Activated CD4-positive, alpha-beta T cell treated with anti-CD3 and anti-CD28 coated beads, Interleukin-2, amount 10 ng/mL, durations not matched to agents 7 days and 5 days (primary cell): ENCODE results near the gene ERFE. TPM values are rescaled to one million over a fixed set of nuclear protein-coding genes. Genes with fewer than 3 reads are reported as not detected.
A peak's percentile ranks its signal among the peaks of the same experiment; 100 is the strongest.

Experiments
- CTCF ChIA-PET: fragments of 350-600 bp; sonication (Branson Sonifier 250); formaldehyde crosslinking; loops from one replicate; lab custom pipeline; 2021; ENCODE audit warnings: antibody characterized with exemption; lab: Charles Lee
- POLR2A ChIA-PET: fragments of 350-600 bp; sonication (Branson Sonifier 250); formaldehyde crosslinking; loops from one replicate; lab custom pipeline; 2021; ENCODE audit warnings: antibody characterized with exemption; lab: Charles Lee
- DNase-seq: peaks from one replicate; pipeline ENCODE4 v3.0.0-alpha.2; 2020
- H3K27ac Mint-ChIP-seq: one replicate; pipeline ENCODE4 v1.8.0; 2021; ENCODE audit warnings: mild to moderate bottlenecking, moderate library complexity, mixed read lengths
- H3K27me3 Mint-ChIP-seq: one replicate; pipeline ENCODE4 v1.8.0; 2021; ENCODE audit warnings: mixed read lengths
- H3K36me3 Mint-ChIP-seq: one replicate; pipeline ENCODE4 v1.8.0; 2021; ENCODE audit warnings: low read depth, mixed read lengths
- H3K4me1 Mint-ChIP-seq: one replicate; pipeline ENCODE4 v1.8.0; 2021; ENCODE audit warnings: mixed read lengths
- H3K4me3 Mint-ChIP-seq: one replicate; pipeline ENCODE4 v1.8.0; 2021; ENCODE audit warnings: mild to moderate bottlenecking, moderate library complexity, mixed read lengths
- H3K9me3 Mint-ChIP-seq: one replicate; pipeline ENCODE4 v1.8.0; 2021; ENCODE audit warnings: mixed read lengths
- total RNA-seq, 2 experiments: library from RNA; stranded (reverse); gene quantifications; one replicate each; pipeline ENCODE4 v1.2.3, GENCODE V29; 2021

Gene ERFE
- total RNA-seq, 2 experiments from 2014 or later: not detected

- CTCF ChIA-PET: interaction anchor here (1.5 kb wide), 1 partner anchor 104 kb away, joined by 3 read pairs; no protein-coding TSS in a partner anchor
- Mint-ChIP-seq H3K4me3 (peak overlapping the region; percentile 53), H3K9me3 (no peaks in the 10 kb centered on the region), H3K4me1 (peaks cover 6% of the 10 kb centered on the region), H3K36me3 (no peaks in the 10 kb centered on the region), H3K27me3 (peaks cover 23% of the 10 kb centered on the region), H3K27ac (peak overlapping the region; percentile 46)
- no peak for DNase-seq
- POLR2A ChIA-PET: no interaction called here
These were observed 963 bp downstream of the ERFE start for GRCh38 chr2:238159661-238160205.

DNA sequence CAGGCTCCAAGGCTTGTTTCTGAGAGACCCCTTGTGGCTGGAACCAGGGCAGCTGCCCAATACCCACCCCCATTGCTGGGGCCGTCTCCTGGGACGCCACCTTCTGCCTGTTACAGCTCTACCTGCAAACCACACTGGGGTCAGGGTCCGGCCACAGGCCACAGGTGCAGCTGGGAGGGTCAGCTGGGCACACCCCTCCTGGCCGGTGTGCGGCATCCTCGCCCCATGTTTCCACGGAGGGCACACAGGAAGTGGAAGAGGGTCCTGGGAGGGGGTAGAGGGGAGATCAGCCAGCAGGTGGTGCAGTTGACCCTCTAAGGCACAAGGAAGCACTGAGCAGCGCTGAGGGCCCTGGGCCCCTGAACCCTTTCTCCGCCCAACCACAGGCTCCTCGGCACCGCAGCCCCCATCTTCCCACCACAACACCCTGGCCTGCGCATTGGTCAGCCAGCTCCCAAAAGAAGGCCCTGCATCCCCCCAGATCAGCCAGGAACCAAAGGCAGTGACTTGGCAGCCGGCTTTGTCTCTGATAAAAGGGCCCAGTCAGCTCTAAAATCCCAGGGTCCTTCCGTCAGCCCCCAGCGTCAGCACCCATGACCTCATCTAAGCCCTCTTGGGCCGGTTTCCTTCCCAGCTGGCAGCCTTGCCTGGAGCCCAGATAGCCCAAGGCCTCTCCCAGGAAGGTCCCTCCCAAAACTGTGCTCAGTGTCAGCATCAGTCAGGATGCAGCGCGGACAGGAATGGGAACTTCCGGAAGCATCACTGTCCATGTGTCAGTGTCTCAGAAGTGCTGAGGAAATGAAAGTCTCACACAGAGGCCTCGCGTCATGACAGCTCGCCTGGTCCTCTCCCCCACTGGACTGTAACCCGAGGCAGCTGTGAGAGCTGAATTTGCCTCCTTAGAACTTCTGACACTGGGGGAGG, 1.7 kb downstream of the ERFE start:
- Mint-ChIP-seq H3K27ac (no peak overlapping the region), H3K27me3 (peaks cover 30% of the 10 kb centered on the region), H3K4me1 (peaks cover 6% of the 10 kb centered on the region), H3K36me3 (no peaks in the 10 kb centered on the region), H3K4me3 (no peak overlapping the region), H3K9me3 (no peaks in the 10 kb centered on the region)
- POLR2A ChIA-PET: no interaction called here
- CTCF ChIA-PET: interaction anchor here (0.5 to 1.5 kb wide), 3 partner anchors 42 to 1351 kb away, joined by 3 read pairs; no protein-coding TSS in a partner anchor
- DNase-seq: no peak

DNA sequence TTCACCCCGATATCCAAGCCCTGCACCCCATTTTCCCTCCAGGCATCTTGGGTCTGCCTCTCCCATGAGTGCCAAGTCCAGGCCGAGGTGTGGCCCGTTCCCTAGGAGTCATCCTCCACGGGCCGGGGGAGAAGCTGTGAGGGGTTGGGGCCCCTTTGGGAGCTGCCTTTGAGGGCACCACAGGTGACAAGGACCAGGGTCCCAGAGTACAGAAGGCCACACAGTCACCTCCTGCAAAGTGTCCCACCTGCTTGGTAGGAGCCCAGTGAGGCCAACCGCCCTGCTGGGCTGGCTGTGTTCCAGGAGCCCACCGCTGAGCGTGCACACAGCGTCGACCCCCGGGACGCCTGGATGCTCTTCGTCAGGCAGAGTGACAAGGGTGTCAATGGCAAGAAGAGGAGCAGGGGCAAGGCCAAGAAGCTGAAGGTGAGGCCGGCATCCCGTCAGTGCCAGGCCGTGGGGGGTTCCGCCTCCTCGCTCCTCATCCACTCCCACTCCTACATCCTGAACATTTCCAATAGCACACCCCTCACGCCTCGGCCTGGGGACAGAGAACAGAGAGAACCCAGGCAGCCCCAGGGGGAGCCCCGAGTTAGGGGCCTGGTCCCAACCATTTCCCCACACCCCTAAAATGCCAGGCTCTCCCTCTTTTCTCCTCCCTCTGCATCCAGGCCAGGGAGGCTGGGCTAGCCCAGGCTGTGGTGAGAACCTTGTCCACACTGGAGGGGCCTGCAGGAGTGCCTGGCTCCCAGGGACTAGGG, 2.7 kb downstream of the ERFE start:
- no peak for DNase-seq
- Mint-ChIP-seq H3K27ac (no peak overlapping the region), H3K4me3 (no peak overlapping the region), H3K36me3 (no peaks in the 10 kb centered on the region), H3K27me3 (peaks cover 31% of the 10 kb centered on the region), H3K9me3 (no peaks in the 10 kb centered on the region), H3K4me1 (peaks cover 6% of the 10 kb centered on the region)
- POLR2A ChIA-PET: no interaction called here
- CTCF ChIA-PET: interaction anchor here (0.6 to 1.0 kb wide), 2 partner anchors 41 to 272 kb away, joined by 3 to 5 read pairs; no protein-coding TSS in a partner anchor

- POLR2A ChIA-PET: no interaction called here
- H3K4me1 Mint-ChIP-seq: peaks cover 6% of the 10 kb centered on the region
- H3K9me3 Mint-ChIP-seq: no peaks in the 10 kb centered on the region
- H3K27ac Mint-ChIP-seq: no peak overlapping the region
- peaks cover 31% of the 10 kb centered on the region for H3K27me3 Mint-ChIP-seq
- DNase-seq: no peak
- no peak overlapping the region for H3K4me3 Mint-ChIP-seq
- no peaks in the 10 kb centered on the region for H3K36me3 Mint-ChIP-seq
- CTCF ChIA-PET: interaction anchor here (0.6 to 1.1 kb wide), 2 partner anchors 193 to 273 kb away, joined by 3 to 5 read pairs; no protein-coding TSS in a partner anchor
These were observed 3.6 kb downstream of the ERFE start for GRCh38 chr2:238162251-238162845.

- Mint-ChIP-seq H3K4me3 (no peak overlapping the region), H3K9me3 (no peaks in the 10 kb centered on the region), H3K4me1 (peaks cover 6% of the 10 kb centered on the region), H3K27ac (no peak overlapping the region), H3K27me3 (peaks cover 31% of the 10 kb centered on the region), H3K36me3 (no peaks in the 10 kb centered on the region)
- CTCF ChIA-PET: interaction anchor here (1.1 kb wide), 1 partner anchor 194 kb away, joined by 3 read pairs; no protein-coding TSS in a partner anchor
- POLR2A ChIA-PET: no interaction called here
- DNase-seq: no peak
These were observed 4.2 kb downstream of the ERFE start for GRCh38 chr2:238162846-238163441.

- Mint-ChIP-seq H3K27me3 (peaks cover 31% of the 10 kb centered on the region), H3K4me1 (peaks cover 6% of the 10 kb centered on the region), H3K27ac (no peak overlapping the region), H3K4me3 (no peak overlapping the region), H3K9me3 (no peaks in the 10 kb centered on the region), H3K36me3 (no peaks in the 10 kb centered on the region)
- CTCF ChIA-PET: no interaction called here
- POLR2A ChIA-PET: no interaction called here
- no peak for DNase-seq
These were observed 4.9 kb downstream of the ERFE start for GRCh38 chr2:238163481-238164198.

DNA sequence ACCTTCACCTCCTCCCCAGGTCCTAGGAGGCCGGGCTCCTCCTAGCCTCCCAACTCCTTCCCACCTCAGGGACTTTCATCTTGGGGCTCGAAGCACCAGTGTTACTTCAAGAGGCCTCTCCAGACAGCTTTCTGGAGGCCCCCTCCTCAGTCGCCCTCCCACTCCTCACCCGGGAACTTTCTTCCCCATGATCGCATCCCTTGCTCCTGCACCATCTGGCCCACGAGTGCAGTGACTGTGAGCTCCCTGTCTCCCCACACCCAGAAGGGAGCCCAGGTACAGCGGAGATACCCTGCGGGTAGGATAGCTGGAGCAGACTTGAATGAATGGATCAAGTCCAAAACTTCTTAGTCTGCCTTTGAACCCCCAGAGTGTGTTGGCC, 6.1 kb downstream of the ERFE start:
- Mint-ChIP-seq H3K27me3 (peaks cover 24% of the 10 kb centered on the region), H3K4me3 (no peak overlapping the region), H3K4me1 (peaks cover 2% of the 10 kb centered on the region), H3K27ac (no peak overlapping the region), H3K36me3 (peaks cover 3% of the 10 kb centered on the region), H3K9me3 (no peaks in the 10 kb centered on the region)
- POLR2A ChIA-PET: no interaction called here
- DNase-seq: no peak
- CTCF ChIA-PET: interaction anchor here (1.2 kb wide), 1 partner anchor 98 kb away, joined by 4 read pairs; no protein-coding TSS in a partner anchor

DNA sequence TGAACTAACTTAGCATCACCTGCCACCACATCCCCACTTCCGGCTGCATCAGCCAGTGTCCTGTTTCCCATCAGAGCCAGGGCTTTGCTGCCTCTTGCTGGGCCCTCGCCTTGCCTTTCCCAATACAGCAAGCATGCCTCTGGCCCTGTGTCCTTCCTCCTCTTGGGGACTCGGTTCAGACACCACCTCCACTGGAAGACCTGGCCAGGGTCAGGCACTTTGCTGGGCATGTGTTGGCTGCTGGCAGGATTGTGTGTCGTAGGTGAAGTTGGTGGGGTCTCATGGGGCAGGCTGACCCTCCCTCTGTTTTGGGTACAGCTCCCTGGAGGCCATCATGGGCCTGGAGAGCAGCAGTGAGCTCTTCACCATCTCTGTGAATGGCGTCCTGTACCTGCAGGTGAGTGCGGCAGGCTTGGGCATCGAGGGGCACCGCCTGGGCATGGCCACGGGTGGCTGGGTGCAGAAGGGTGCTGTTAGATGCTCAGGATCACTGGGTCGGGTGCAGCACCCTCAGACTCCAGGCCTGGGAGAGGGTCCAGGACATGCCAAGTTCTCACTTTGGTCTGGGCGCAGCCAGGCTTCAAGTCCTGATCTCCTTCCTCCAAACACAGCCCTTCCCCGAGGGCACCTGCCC, 6.6 kb downstream of the ERFE start:
- ChIA-PET POLR2A (no interaction called here), CTCF (interaction anchor here (1.2 kb wide), 1 partner anchor 98 kb away, joined by 4 read pairs; no protein-coding TSS in a partner anchor)
- no peak overlapping the region for H3K27ac Mint-ChIP-seq
- no peak overlapping the region for H3K4me3 Mint-ChIP-seq
- peaks cover 3% of the 10 kb centered on the region for H3K4me1 Mint-ChIP-seq
- H3K27me3 Mint-ChIP-seq: peaks cover 23% of the 10 kb centered on the region
- no peak for DNase-seq
- no peaks in the 10 kb centered on the region for H3K9me3 Mint-ChIP-seq
- H3K36me3 Mint-ChIP-seq: peaks cover 7% of the 10 kb centered on the region

DNA sequence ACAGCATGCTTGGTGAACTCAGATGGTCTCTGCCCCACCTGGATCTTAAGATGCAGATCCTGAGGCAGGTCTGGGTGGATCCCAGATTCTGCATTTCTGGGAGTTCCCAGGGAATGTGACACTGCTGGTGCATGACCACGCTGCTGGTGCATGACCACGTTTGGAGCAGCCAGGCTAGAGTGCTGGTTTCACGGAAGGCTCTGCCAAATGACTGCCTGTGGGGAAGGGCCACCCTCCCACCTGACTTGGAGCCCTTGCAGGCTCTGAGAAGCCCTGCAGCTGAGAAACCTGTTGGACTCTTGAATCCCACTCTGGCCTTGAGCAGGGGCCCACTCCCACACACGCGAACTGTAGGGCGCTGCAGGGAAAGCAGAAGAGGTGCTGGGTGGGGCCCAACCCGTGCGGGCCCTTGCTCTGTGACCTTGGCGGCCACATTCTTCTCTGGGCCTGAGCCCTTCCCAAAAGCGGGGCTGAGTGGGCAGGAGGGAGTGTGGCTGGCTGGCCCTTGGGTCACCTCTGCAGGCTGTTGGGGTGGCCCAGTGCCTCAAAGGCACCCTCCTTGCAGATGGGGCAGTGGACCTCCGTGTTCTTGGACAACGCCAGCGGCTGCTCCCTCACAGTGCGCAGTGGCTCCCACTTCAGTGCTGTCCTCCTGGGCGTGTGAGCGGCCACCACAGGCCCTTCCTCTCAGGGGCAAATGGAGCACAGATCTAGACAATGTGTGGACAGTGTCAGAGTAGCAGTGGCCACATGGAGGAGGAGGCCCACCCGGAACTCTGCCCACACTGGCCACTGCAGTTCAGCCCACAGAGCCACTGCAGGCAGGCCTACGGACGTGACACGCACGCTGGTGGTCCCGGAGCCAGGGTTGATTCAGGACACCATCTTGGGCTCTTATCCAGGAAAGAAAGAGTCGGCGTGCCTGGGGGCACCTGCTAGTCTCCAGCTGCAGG, 7.9 kb downstream of the ERFE start:
- H3K27ac Mint-ChIP-seq: no peak overlapping the region
- H3K27me3 Mint-ChIP-seq: peaks cover 20% of the 10 kb centered on the region
- H3K4me1 Mint-ChIP-seq: peaks cover 3% of the 10 kb centered on the region
- H3K36me3 Mint-ChIP-seq: peaks cover 11% of the 10 kb centered on the region
- no peak for DNase-seq
- no peaks in the 10 kb centered on the region for H3K9me3 Mint-ChIP-seq
- POLR2A ChIA-PET: no interaction called here
- CTCF ChIA-PET: interaction anchor here (0.9 kb wide), 1 partner anchor 94 kb away, joined by 3 read pairs; no protein-coding TSS in a partner anchor
- H3K4me3 Mint-ChIP-seq: no peak overlapping the region

GRCh38 chr2:238167344-238167715, 8.6 kb downstream of the ERFE start:
- no peak for DNase-seq
- Mint-ChIP-seq H3K27me3 (peaks cover 17% of the 10 kb centered on the region), H3K4me1 (peaks cover 3% of the 10 kb centered on the region), H3K4me3 (no peak overlapping the region), H3K9me3 (no peaks in the 10 kb centered on the region), H3K27ac (no peak overlapping the region), H3K36me3 (peaks cover 11% of the 10 kb centered on the region)
- ChIA-PET POLR2A (no interaction called here), CTCF (interaction anchor here (0.9 kb wide), 1 partner anchor 94 kb away, joined by 3 read pairs; no protein-coding TSS in a partner anchor)
